Mesothelial cell of epicardium (in vitro differentiated cells): ENCODE measurements around the gene PTPN14. TPM values are rescaled to one million over a fixed set of nuclear protein-coding genes. Genes with fewer than 3 reads are reported as not detected.

Experiments
- DNase-seq, 2 experiments: peaks; one replicate each; pipeline ENCODE4 v3.0.0; 2021; ENCODE audit warnings: low spot score in 2 of 2; ENCODE audit not compliant: unreplicated experiment in 2 of 2
- H3K27ac Mint-ChIP-seq: 2 replicates; pipeline ENCODE4 v1.8.0; 2021; ENCODE audit warnings: mixed read lengths
- H3K27me3 Mint-ChIP-seq: 2 replicates; pipeline ENCODE4 v1.8.0; 2021; ENCODE audit warnings: low read depth, mixed read lengths
- H3K36me3 Mint-ChIP-seq: 2 replicates; pipeline ENCODE4 v1.8.0; 2021; ENCODE audit warnings: mixed read lengths
- H3K4me1 Mint-ChIP-seq: 2 replicates; pipeline ENCODE4 v1.8.0; 2021; ENCODE audit warnings: mixed read lengths
- H3K4me3 Mint-ChIP-seq: 2 replicates; pipeline ENCODE4 v1.8.0; 2021; ENCODE audit warnings: mild to moderate bottlenecking, moderate library complexity, mixed read lengths
- H3K9me3 Mint-ChIP-seq: 2 replicates; pipeline ENCODE4 v1.8.0; 2021; ENCODE audit warnings: mixed read lengths
- total RNA-seq: library from RNA; stranded (reverse); gene quantifications from 3 replicates; pipeline ENCODE4 v1.2.1, GENCODE V29; 2021
- TF ChIP-seq, protein P1 (sequence below): fragments of 200-600 bp; sonication (generic); IDR thresholded peaks from one replicate; pipeline ENCODE4 v1.5.0; 2021; ENCODE audit warnings: antibody characterized with exemption; ENCODE audit not compliant: unreplicated experiment

PTPN14 gene
- total RNA-seq, 1 donor from 2014 or later = 75.8 TPM

DNA sequence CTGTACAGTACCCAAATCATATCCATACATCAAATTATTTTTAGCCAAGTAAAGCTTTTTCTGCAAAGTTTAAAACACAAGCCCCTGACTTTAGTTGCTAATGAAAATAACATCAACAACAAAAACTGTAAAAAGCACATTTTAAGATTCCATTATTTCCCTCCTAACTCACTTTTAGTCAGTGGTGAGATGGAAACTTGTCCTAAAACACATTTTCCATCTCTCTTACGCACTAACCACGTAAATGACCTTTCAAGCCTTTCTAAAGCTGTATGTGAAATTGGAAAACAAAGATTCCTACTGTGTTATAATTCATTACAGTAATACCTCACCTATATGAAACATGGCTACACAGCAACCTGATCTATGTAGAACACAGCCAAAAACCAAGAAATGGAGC is 77.5 kb downstream of the PTPN14 start:
- Mint-ChIP-seq H3K9me3 (no peaks in the 10 kb centered on the region), H3K4me3 (no peak overlapping the region), H3K27me3 (no peaks in the 10 kb centered on the region), H3K27ac (peak overlapping the region; percentile 88), H3K36me3 (peaks cover 2% of the 10 kb centered on the region), H3K4me1 (peaks cover 68% of the 10 kb centered on the region)
- TF ChIP-seq, protein P1, sequence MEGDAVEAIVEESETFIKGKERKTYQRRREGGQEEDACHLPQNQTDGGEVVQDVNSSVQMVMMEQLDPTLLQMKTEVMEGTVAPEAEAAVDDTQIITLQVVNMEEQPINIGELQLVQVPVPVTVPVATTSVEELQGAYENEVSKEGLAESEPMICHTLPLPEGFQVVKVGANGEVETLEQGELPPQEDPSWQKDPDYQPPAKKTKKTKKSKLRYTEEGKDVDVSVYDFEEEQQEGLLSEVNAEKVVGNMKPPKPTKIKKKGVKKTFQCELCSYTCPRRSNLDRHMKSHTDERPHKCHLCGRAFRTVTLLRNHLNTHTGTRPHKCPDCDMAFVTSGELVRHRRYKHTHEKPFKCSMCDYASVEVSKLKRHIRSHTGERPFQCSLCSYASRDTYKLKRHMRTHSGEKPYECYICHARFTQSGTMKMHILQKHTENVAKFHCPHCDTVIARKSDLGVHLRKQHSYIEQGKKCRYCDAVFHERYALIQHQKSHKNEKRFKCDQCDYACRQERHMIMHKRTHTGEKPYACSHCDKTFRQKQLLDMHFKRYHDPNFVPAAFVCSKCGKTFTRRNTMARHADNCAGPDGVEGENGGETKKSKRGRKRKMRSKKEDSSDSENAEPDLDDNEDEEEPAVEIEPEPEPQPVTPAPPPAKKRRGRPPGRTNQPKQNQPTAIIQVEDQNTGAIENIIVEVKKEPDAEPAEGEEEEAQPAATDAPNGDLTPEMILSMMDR = no peak
- no peak for DNase-seq

DNA sequence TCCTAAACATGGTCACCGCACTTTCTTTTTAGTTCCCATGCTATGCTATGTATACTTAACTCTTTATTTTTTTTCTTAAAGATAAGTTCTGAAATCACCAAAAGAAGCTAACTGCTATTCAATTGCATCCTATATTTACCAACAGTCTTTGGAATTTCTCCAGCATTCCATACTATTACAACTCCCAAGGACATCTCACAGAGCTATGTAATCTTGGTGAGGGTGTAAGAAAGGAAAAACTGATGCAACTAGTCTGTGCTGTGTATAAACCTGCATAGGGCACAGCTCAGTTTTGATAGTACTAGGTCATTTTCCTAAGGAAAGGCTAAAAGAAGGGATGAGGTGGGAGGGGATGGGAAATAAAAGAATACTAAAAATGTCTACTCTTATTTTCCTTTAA is 78.0 kb downstream of the PTPN14 start:
- Mint-ChIP-seq H3K27ac (peak overlapping the region; percentile 92), H3K9me3 (no peaks in the 10 kb centered on the region), H3K36me3 (peaks cover 2% of the 10 kb centered on the region), H3K27me3 (no peaks in the 10 kb centered on the region), H3K4me1 (peaks cover 71% of the 10 kb centered on the region), H3K4me3 (no peak overlapping the region)
- TF ChIP-seq, protein P1 = no peak
- DNase-seq = no peak

DNA sequence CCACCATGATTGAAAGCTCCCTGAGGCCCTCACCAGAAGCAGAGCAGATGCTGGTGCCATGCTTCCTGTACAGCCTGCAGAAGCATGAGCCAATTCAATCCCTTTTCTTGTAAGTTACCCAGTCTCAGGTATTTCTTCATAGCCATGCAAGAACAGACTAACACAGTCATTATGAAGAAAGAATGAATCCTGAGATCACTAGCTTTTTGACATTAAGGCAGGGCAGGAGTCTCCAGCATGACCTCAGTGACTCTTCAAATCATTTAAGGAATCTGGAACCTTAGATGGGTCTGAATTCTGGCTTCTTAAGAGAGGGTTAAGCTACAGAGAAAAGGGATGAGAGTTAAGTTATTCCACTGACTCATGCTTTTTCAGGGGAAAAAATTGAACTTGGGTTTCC is 79.0 kb downstream of the PTPN14 start:
- Mint-ChIP-seq H3K36me3 (peaks cover 2% of the 10 kb centered on the region), H3K27me3 (no peaks in the 10 kb centered on the region), H3K4me3 (no peak overlapping the region), H3K9me3 (no peaks in the 10 kb centered on the region), H3K27ac (peak overlapping the region; percentile 92), H3K4me1 (peaks cover 70% of the 10 kb centered on the region)
- TF ChIP-seq, protein P1 = no peak
- no peak for DNase-seq

DNA sequence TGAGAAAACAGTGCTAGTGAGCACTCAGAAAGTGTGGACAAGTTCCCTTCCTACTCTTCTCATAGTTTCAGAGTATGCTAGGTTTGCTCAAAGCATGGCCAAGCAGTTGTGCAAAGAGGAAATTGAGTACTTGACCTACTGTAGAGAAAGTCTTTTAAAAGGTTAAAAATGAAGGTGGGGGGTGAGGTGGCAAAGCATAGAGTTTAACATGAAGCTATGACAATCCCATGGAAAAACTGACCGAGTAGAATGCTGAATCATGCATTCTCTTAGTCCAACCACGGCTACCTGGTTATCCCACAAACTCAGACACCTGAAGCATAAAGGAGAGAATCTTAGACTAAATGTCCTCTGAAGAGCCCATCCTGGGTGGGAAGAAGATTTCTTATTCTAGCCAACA is 79.9 kb downstream of the PTPN14 start:
- DNase-seq = no peak
- TF ChIP-seq, protein P1 = no peak
- H3K4me1 Mint-ChIP-seq = peaks cover 70% of the 10 kb centered on the region
- peak overlapping the region; percentile 92 for H3K27ac Mint-ChIP-seq
- no peak overlapping the region for H3K4me3 Mint-ChIP-seq
- H3K36me3 Mint-ChIP-seq = peaks cover 2% of the 10 kb centered on the region
- no peaks in the 10 kb centered on the region for H3K9me3 Mint-ChIP-seq
- no peaks in the 10 kb centered on the region for H3K27me3 Mint-ChIP-seq

DNA sequence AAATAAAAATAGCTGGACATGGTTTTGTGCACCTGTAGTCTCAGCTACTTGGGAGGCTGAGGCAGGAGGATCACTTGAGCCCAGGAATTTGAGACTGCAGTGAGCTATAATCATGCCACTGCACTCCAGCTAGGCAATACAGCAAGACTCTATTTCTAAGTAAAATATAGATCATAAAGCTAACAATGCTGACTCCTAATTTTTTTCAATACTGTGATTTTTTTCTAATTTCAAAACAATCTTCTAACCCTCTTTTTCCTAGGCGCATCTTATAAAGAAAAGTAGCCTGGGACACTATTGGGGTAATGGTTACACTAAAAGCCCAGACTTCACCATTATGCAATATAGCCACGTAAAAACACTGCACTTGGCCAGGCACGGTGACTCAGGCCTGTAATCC is 81.3 kb downstream of the PTPN14 start:
- TF ChIP-seq, protein P1 = no peak
- DNase-seq = no peak
- Mint-ChIP-seq H3K36me3 (peaks cover 2% of the 10 kb centered on the region), H3K27me3 (no peaks in the 10 kb centered on the region), H3K4me1 (peaks cover 61% of the 10 kb centered on the region), H3K9me3 (no peaks in the 10 kb centered on the region), H3K27ac (no peak overlapping the region), H3K4me3 (no peak overlapping the region)

DNA sequence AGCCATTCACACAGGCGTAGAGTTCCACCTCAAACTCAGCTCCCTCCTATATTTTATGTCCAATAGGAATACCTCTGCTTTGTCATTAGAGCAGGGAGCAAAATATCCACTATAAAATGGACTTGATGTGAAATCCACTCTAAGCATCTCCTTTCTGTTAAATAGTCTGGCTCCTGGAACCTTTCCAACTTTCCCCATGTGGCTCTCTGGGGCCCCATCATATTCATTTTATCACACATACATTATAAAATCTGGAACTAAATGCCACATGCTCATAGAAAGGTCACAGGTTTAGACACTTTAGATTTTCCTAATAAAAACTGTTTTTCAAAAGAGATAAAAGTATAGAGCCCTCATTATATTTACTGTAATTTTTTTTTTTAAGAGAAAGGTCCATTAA is 82.1 kb downstream of the PTPN14 start:
- Mint-ChIP-seq H3K4me1 (peaks cover 61% of the 10 kb centered on the region), H3K9me3 (no peaks in the 10 kb centered on the region), H3K27me3 (no peaks in the 10 kb centered on the region), H3K36me3 (peaks cover 3% of the 10 kb centered on the region), H3K27ac (peak overlapping the region; percentile 67), H3K4me3 (no peak overlapping the region)
- TF ChIP-seq, protein P1 = no peak
- DNase-seq = no peak
